GM21360 (cell line): ENCODE data around the gene DUXB.

Experiments
- ATAC-seq: cut with Tn5 transposase; IDR thresholded peaks from one replicate; pipeline ENCODE4 v1.9.1; 2021; ENCODE audit warnings: mild to moderate bottlenecking, moderate library complexity; ENCODE audit not compliant: unreplicated experiment

DUXB gene

GRCh38 chr16:75660726-75661302, 40.4 kb downstream of the DUXB start:
- ATAC-seq, result no peak

DNA sequence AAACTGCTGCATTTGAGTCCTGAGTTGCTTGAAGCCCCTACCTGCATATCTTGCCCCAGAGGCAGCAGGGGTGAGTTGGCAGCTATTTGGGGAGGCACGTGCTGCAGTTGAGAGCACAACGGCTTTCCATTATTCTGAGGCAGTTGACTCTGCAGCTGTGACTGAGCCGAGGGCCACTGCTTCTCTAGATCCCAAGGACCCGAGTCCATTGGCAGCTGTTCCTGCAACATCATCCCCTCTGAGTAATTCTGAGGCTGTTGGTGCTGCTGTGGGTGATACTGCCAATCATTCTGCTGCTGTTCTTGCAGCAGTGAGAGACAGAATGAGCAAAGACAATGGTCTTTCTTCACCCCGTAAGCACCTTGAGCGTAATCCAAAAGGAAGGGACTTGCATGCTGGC, 40.9 kb downstream of the DUXB start:
- no peak for ATAC-seq

- ATAC-seq, result no peak
These were observed 43.1 kb downstream of the DUXB start for GRCh38 chr16:75658175-75658574.

DNA sequence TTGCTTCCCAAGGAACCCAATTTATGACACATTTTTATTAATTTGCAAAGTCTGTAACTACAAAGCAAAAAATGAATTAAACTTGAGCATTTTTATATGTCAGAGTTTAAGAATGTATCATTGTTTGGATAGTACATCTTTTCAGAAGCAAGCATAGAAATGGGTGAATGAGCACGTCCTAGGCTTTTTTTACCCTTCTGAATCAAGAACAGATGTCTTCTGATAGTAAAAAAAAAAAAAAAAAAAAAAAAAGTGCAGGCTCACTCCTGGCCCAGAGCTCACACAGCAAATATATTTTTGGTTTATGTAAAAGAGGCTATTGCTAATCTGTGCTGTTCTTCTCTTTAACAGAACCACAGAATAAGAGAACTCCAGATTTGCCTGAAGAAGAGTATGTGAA, 47.3 kb downstream of the DUXB start:
- no peak for ATAC-seq

DNA sequence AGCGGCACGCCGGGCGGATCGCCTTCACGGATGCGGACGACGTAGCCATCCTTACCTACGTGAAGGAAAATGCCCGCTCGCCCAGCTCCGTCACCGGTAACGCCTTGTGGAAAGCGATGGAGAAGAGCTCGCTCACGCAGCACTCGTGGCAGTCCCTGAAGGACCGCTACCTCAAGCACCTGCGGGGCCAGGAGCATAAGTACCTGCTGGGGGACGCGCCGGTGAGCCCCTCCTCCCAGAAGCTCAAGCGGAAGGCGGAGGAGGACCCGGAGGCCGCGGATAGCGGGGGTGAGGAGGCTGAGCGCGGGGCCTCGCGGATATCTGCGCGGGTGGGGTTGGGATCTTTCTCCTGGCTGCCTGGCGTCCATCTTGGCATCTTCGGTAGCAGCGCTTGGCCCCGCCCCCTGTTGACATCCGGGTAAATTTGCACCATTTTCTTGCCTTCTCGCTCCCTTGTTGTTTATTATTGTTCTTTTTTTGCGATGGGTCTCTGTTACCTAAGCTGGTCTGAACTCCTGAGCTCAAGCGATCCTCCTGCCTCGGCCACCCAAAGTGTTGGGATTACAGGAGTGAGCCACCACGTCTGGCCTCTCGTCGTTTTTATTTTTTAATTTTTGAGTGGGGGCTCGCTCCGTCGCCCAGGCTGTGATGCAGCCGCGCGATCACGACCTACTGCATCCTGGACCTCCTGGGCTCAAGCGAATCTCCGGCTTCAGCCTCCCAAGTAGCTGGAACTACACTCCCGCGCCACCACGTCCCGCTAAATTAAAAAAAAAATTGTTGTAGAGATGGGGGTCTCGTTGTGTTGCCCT, 52.8 kb downstream of the DUXB start:
- peak; percentile 29 for ATAC-seq

DNA sequence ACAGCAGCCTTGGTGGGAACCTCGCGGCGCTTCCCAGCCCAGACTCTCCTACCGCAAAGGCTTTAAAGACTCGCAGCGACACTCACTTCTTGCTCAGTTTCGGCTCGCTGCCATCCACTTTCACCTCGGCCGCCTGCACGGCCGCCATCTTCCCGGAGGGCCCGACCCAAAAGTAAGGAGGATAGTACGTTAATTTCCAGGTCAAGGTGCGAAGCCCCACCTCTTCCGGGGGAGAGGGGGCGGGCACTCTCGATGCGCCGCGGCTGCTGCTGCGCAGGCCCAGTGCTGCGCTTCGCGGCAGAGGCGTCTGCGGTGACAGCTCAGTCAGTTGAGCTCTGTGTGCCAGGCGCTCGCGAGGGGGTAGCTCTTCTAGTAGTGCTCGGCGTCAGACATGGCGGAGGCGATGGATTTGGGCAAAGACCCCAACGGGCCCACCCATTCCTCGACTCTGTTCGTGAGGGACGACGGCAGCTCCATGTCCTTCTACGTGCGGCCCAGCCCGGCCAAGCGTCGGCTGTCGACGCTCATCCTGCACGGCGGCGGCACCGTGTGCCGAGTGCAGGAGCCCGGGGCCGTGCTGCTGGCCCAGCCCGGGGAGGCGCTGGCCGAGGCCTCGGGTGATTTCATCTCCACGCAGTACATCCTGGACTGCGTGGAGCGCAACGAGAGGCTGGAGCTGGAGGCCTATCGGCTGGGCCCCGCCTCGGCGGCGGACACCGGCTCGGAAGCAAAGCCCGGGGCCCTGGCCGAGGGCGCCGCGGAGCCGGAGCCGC, 53.6 kb downstream of the DUXB start, which contains the start of the genes KARS1 and TERF2IP:
Gene KARS1, minus strand, starts transcription at position 174 of the 773 bp plus-strand sequence. Its CDS starts 26 bp downstream, at position 148.
Gene TERF2IP, plus strand, starts transcription at position 282 of the 773 bp plus-strand sequence. Its CDS starts 110 bp downstream, at position 392.
- ATAC-seq, result peak; percentile 83

- ATAC-seq, result peak; percentile 17
These were observed 54.2 kb downstream of the DUXB start for GRCh38 chr16:75647112-75647491.

DNA sequence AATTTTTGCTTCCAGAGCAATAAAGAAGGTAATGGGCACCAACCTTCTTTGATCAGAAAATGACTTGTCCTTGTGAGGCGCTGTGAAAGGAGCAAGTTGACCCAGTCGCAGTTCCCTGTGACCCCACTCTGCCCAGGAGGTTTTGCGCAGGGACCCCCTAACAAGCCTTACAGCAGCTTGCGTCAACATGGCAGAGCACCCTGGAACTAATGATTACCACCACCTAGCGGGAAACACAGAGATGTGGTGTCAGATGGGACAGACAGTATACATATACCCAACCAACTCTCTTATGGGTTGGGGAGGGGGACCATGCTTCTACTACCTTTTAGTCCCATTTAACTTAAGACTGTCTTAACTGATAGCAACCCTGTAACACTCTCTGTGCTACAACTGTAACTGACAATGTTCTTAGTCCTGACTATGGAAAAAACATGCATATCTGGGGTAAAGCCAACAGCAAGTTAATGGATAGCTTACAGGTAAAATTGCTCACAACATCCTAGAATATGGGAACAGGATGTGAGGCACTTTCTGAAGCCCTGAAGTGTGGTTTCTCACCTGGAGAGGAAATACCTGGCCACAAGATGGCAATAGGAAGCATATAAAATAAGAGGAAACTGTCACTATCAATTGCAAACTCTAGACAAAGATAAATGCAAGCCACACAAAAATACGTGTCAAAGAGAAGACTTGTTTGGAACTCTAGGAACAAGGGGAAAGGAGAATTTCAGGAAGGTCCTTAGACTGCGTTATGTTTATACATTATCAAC, 56.8 kb downstream of the DUXB start:
- no peak for ATAC-seq
